PC-9 (cell line): ENCODE measurements around the gene HSF4.

Source experiments
- EZH2 ChIP-seq: fragments of 200-600 bp; sonication (generic); IDR thresholded peaks from 2 replicates; pipeline ENCODE4 v1.8.0; 2017; ENCODE audit warnings: antibody characterized with exemption, low read depth
- TF ChIP-seq, protein P1 (sequence below): fragments of 200-600 bp; sonication (generic); conservative IDR thresholded peaks from 2 replicates; pipeline ENCODE4 v1.6.1; 2017; ENCODE audit warnings: mixed run types, antibody characterized with exemption, mild to moderate bottlenecking, moderate library complexity

DNA sequence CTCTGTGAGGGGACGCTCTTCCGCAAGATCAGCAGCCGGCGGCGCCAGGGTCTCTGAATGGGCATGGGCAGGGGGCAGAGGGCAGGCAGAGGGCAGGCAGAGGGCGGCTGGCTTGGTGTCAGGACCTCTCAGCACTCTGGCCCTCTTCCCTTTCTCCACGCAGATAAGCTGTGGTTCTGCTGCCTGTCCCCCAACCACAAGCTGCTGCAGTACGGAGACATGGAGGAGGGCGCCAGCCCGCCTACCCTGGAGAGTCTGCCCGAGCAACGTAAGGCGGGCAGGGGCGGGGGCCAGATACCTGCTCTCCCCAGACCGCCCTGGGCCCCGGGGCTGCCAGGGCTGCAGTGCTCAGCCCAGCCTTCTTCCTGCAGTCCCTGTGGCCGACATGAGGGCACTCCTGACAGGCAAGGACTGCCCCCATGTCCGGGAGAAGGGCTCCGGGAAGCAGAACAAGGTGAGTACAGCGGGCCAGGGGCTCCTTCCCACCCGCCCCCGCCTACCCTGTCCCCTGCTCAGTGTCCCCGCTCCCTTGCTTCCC lies 38.5 kb downstream of the HSF4 start:
- TF ChIP-seq, protein P1, sequence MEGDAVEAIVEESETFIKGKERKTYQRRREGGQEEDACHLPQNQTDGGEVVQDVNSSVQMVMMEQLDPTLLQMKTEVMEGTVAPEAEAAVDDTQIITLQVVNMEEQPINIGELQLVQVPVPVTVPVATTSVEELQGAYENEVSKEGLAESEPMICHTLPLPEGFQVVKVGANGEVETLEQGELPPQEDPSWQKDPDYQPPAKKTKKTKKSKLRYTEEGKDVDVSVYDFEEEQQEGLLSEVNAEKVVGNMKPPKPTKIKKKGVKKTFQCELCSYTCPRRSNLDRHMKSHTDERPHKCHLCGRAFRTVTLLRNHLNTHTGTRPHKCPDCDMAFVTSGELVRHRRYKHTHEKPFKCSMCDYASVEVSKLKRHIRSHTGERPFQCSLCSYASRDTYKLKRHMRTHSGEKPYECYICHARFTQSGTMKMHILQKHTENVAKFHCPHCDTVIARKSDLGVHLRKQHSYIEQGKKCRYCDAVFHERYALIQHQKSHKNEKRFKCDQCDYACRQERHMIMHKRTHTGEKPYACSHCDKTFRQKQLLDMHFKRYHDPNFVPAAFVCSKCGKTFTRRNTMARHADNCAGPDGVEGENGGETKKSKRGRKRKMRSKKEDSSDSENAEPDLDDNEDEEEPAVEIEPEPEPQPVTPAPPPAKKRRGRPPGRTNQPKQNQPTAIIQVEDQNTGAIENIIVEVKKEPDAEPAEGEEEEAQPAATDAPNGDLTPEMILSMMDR, result no peak
- no peak for TF ChIP-seq EZH2
